A673 (cell line): ENCODE measurements around the gene TTC16. TPM values are rescaled to one million over a fixed set of nuclear protein-coding genes. Genes with fewer than 3 reads are reported as not detected.
"Not testable (repeated sequence)": the region's sequence is repeated elsewhere in the genome, so short reads cannot be mapped to it uniquely, and the experiment has no call there.

Source experiments
- BruUV-seq: library from RNA; stranded (reverse); fragments of 400-500 nt; replicated peaks from 2 replicates; lab custom pipeline; 2021; lab: Mats Ljungman, UMichigan
- CTCF ChIA-PET: fragments of 300-600 bp; sonication (Branson Sonifier 250); formaldehyde crosslinking; loops from one replicate; lab custom pipeline; 2022; ENCODE audit warnings: antibody characterized with exemption; lab: Charles Lee
- POLR2A ChIA-PET: fragments of 300-600 bp; sonication (Branson Sonifier 250); formaldehyde crosslinking; loops from one replicate; lab custom pipeline; 2022; ENCODE audit warnings: antibody characterized with exemption; ENCODE audit not compliant: low non-redundant PET; lab: Charles Lee
- DNase-seq: peaks from one replicate; pipeline ENCODE4 v3.0.0-alpha.2; 2015; ENCODE audit warnings: low spot score
- H3K27ac ChIP-seq: fragments of 200-600 bp; sonication (generic); 2 replicates; pipeline ENCODE4 v1.5.1; 2016; ENCODE audit warnings: mixed run types, low read depth, mild to moderate bottlenecking, mixed read lengths, antibody characterized with exemption, low read length; ENCODE audit not compliant: poor library complexity, severe bottlenecking
- H3K27me3 ChIP-seq: fragments of 200-600 bp; sonication (generic); replicated peaks from 2 replicates; pipeline ENCODE4 v1.6.1; 2017; ENCODE audit warnings: mixed run types, low read depth, mild to moderate bottlenecking, mixed read lengths, antibody characterized with exemption, low read length; ENCODE audit not compliant: insufficient read depth, poor library complexity
- H3K36me3 ChIP-seq: fragments of 200-600 bp; sonication (generic); 2 replicates; pipeline ENCODE4 v1.6.1; 2016; ENCODE audit warnings: mixed run types, mild to moderate bottlenecking, mixed read lengths, antibody characterized with exemption, low read length; ENCODE audit not compliant: insufficient read depth, poor library complexity, severe bottlenecking
- H3K4me1 ChIP-seq: fragments of 200-600 bp; sonication (generic); 2 replicates; pipeline ENCODE4 v1.6.1; 2017; ENCODE audit warnings: mixed run types, mild to moderate bottlenecking, mixed read lengths, antibody characterized with exemption, low read length; ENCODE audit not compliant: insufficient read depth, poor library complexity, severe bottlenecking
- H3K4me3 ChIP-seq: fragments of 200-600 bp; sonication (generic); 2 replicates; pipeline ENCODE4 v1.5.1; 2016; ENCODE audit warnings: low read depth, mixed run types, mild to moderate bottlenecking, mixed read lengths, low read length; ENCODE audit not compliant: poor library complexity, severe bottlenecking
- H3K9me3 ChIP-seq: fragments of 200-600 bp; sonication (generic); 2 replicates; pipeline ENCODE4 v1.6.1; 2016; ENCODE audit warnings: mixed run types, low read depth, mild to moderate bottlenecking, mixed read lengths, antibody characterized with exemption, low read length; ENCODE audit not compliant: poor library complexity, severe bottlenecking
- CTCF ChIP-seq: fragments of 300-800, 200-600 bp; sonication (generic); conservative IDR thresholded peaks from 2 replicates; pipeline ENCODE4 v1.5.1; 2017; ENCODE audit warnings: low read depth, mild to moderate bottlenecking, antibody characterized with exemption, low read length, moderate library complexity, mixed read lengths
- EZH2 ChIP-seq: fragments of 200-600 bp; sonication (generic); IDR thresholded peaks from 2 replicates; pipeline ENCODE4 v1.6.1; 2017; ENCODE audit warnings: borderline replicate concordance, low read depth, mild to moderate bottlenecking, mixed read lengths, antibody characterized with exemption, low read length; ENCODE audit not compliant: poor library complexity, severe bottlenecking
- intact Hi-C: fragments of 100-400 bp; cut with micrococcal nuclease; formaldehyde crosslinking; loops from one replicate; pipeline ENCODE4 v1.10.0; 2022; ENCODE audit not compliant: unreplicated experiment
- total RNA-seq: library from RNA; stranded (reverse); gene quantifications from 2 replicates; pipeline ENCODE4 v1.2.3, GENCODE V29; 2021

The TTC16 gene
- total RNA-seq, 1 experiment from 2014 or later: not detected

- no peak for DNase-seq
- Histone ChIP-seq H3K4me1 (peaks cover 3% of the 10 kb centered on the region), H3K27ac (no peak overlapping the region), H3K4me3 (no peak overlapping the region), H3K36me3 (no peaks in the 10 kb centered on the region), H3K9me3 (no peaks in the 10 kb centered on the region), H3K27me3 (peaks cover 52% of the 10 kb centered on the region)
- POLR2A ChIA-PET: no interaction called here
- TF ChIP-seq CTCF (no peak), EZH2 (peak; percentile 44)
- no TSS peak for BruUV-seq
- intact Hi-C loops: no loop called here
- CTCF ChIA-PET: no interaction called here
These were observed 39.5 kb downstream of the TTC16 start for GRCh38 chr9:127755061-127756060.

- Histone ChIP-seq H3K36me3 (no peaks in the 10 kb centered on the region), H3K9me3 (no peaks in the 10 kb centered on the region), H3K4me3 (no peak overlapping the region), H3K27me3 (peaks cover 47% of the 10 kb centered on the region), H3K27ac (no peak overlapping the region), H3K4me1 (peaks cover 3% of the 10 kb centered on the region)
- BruUV-seq: no TSS peak
- intact Hi-C loops: no loop called here
- DNase-seq: no peak
- CTCF ChIA-PET: no interaction called here
- no peak for TF ChIP-seq CTCF
- no peak for TF ChIP-seq EZH2
- POLR2A ChIA-PET: no interaction called here
These were observed 40.4 kb downstream of the TTC16 start for GRCh38 chr9:127756233-127756632.

- peaks cover 44% of the 10 kb centered on the region for H3K27me3 ChIP-seq
- POLR2A ChIA-PET, DNase-seq, H3K27ac ChIP-seq, CTCF ChIA-PET, H3K36me3 ChIP-seq, H3K9me3 ChIP-seq, H3K4me3 ChIP-seq, intact Hi-C loops, H3K4me1 ChIP-seq, BruUV-seq: not testable (repeated sequence)
These were observed 40.9 kb downstream of the TTC16 start for GRCh38 chr9:127756776-127757175.
